Activated B cell treated with CpG ODN at 0.5 μM for 24 hours (primary cell): Measurements from ENCODE around the gene SATB1. TPM values are rescaled to one million over a fixed set of nuclear protein-coding genes. Genes with fewer than 3 reads are reported as not detected.
"Not testable (repeated sequence)": the region's sequence is repeated elsewhere in the genome, so short reads cannot be mapped to it uniquely, and the experiment has no call there.

Experiments used
- ATAC-seq: fragments of 200-7000 bp; cut with Tn5 transposase; one replicate; pipeline ENCODE4 v1.10.0; 2021; ENCODE audit warnings: low read depth, mild to moderate bottlenecking, moderate library complexity
- CTCF ChIA-PET: fragments of 350-600 bp; sonication (Branson Sonifier 250); formaldehyde crosslinking; loops from one replicate; lab custom pipeline; 2021; ENCODE audit warnings: antibody characterized with exemption; lab: Charles Lee
- POLR2A ChIA-PET: fragments of 350-600 bp; sonication (Branson Sonifier 250); formaldehyde crosslinking; loops from one replicate; lab custom pipeline; 2021; ENCODE audit warnings: antibody characterized with exemption; lab: Charles Lee
- DNase-seq: peaks from one replicate; pipeline ENCODE4 v3.0.0; 2022
- H3K27ac Mint-ChIP-seq: one replicate; pipeline ENCODE4 v1.8.0; 2020; ENCODE audit warnings: mixed read lengths
- H3K27me3 Mint-ChIP-seq: one replicate; pipeline ENCODE4 v1.8.0; 2021; ENCODE audit warnings: mixed read lengths
- H3K36me3 Mint-ChIP-seq: one replicate; pipeline ENCODE4 v1.8.0; 2021; ENCODE audit warnings: low read depth, mixed read lengths
- H3K4me1 Mint-ChIP-seq: one replicate; pipeline ENCODE4 v1.8.0; 2021; ENCODE audit warnings: mixed read lengths
- H3K4me3 Mint-ChIP-seq: one replicate; pipeline ENCODE4 v1.8.0; 2020; ENCODE audit warnings: mild to moderate bottlenecking, mixed read lengths
- H3K9me3 Mint-ChIP-seq: one replicate; pipeline ENCODE4 v1.8.0; 2020; ENCODE audit warnings: mixed read lengths
- CTCF ChIP-seq: fragments of 200-600 bp; IDR thresholded peaks from one replicate; pipeline ENCODE4 v1.8.0; 2022; ENCODE audit warnings: antibody characterized with exemption, mild to moderate bottlenecking
- intact Hi-C: fragments of 100-400 bp; cut with micrococcal nuclease; formaldehyde crosslinking; loops from one replicate; pipeline ENCODE4 v1.15.1; 2024
- total RNA-seq: library from RNA; stranded (reverse); gene quantifications from 2 replicates; pipeline ENCODE4 v1.2.3, GENCODE V29; 2022

SATB1 gene
- total RNA-seq, 1 donor from 2014 or later: 30.8 TPM

DNA sequence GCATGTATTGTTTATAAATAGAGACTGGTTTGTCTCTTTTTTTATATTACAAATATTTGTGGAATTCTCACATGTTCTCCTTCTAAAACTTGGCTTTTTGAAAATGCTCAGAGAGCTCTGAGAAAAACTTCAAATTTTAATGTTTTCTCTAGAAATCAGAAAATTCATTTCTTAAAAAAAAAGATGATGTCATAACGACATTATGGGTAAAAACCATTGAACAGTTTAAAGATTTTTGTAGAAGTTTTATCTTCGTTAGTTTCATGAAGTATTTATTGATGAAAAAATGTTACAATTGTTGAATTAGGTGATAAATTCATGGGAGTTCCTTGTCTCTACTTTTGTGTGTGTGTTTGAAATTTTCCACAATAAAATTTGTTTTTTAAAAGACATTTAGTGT is 81.3 kb downstream of the SATB1 start:
- CTCF ChIA-PET: no interaction called here
- no peak overlapping the region for H3K4me3 Mint-ChIP-seq
- no peaks in the 10 kb centered on the region for H3K9me3 Mint-ChIP-seq
- H3K27ac Mint-ChIP-seq: no peak overlapping the region
- peaks cover 7% of the 10 kb centered on the region for H3K27me3 Mint-ChIP-seq
- TF ChIP-seq CTCF: no peak
- POLR2A ChIA-PET: no interaction called here
- H3K4me1 Mint-ChIP-seq: no peaks in the 10 kb centered on the region
- ATAC-seq (no peak), DNase-seq (no peak)
- intact Hi-C loops: no loop called here
- H3K36me3 Mint-ChIP-seq: peaks cover 3% of the 10 kb centered on the region

DNA sequence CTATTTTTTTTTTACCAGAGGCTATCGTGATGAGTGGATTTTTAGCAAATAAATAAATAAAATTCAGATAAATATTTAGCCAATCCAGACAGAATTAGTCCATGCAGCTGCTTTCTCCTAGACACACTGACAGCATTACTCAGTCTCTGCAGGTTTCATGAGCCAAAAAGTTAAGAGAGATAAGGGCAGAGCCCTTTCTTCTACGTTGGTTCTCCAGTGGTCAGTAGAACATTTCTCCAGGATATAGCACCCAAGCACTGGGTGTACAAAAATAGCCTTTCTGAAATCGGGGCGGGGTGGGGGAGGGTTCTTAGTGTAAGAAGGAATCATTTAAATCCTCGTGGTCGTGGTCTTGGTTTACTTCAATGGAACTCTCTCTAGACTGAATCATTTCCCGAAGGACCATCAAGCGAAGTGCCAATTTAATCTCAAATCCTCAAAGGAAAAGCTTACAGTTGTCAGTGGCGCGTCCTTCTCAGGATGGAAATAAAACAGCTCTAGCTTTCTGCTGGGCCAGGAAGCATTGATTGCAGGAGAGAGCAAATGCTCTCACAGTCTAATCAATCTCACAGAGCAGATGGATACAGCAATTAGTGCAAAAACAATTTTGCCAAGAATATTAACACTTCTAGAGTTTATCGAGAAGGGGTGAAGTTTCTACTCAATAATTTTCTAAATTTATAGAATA is 86.2 kb downstream of the SATB1 start:
- Mint-ChIP-seq H3K36me3 (no peaks in the 10 kb centered on the region), H3K4me3 (no peak overlapping the region), H3K4me1 (peaks cover 5% of the 10 kb centered on the region), H3K27me3 (peaks cover 9% of the 10 kb centered on the region), H3K9me3 (no peaks in the 10 kb centered on the region), H3K27ac (no peak overlapping the region)
- ATAC-seq (no peak), DNase-seq (no peak)
- CTCF ChIA-PET: no interaction called here
- no peak for TF ChIP-seq CTCF
- POLR2A ChIA-PET: no interaction called here
- intact Hi-C loops: no loop called here

- DNase-seq: no peak
- H3K4me3 Mint-ChIP-seq: no peak overlapping the region
- no peak overlapping the region for H3K27ac Mint-ChIP-seq
- H3K27me3 Mint-ChIP-seq: peaks cover 9% of the 10 kb centered on the region
- ChIA-PET POLR2A (no interaction called here), CTCF (interaction anchor here (0.7 kb wide), 1 partner anchor 420 kb away, joined by 3 read pairs; no protein-coding TSS in a partner anchor)
- peaks cover 5% of the 10 kb centered on the region for H3K4me1 Mint-ChIP-seq
- no peak for TF ChIP-seq CTCF
- no peaks in the 10 kb centered on the region for H3K36me3 Mint-ChIP-seq
- H3K9me3 Mint-ChIP-seq: no peaks in the 10 kb centered on the region
- ATAC-seq: no peak
- intact Hi-C loops: no loop called here
Observed at GRCh38 chr3:18337231-18337630, 87.9 kb downstream of the SATB1 start.

DNA sequence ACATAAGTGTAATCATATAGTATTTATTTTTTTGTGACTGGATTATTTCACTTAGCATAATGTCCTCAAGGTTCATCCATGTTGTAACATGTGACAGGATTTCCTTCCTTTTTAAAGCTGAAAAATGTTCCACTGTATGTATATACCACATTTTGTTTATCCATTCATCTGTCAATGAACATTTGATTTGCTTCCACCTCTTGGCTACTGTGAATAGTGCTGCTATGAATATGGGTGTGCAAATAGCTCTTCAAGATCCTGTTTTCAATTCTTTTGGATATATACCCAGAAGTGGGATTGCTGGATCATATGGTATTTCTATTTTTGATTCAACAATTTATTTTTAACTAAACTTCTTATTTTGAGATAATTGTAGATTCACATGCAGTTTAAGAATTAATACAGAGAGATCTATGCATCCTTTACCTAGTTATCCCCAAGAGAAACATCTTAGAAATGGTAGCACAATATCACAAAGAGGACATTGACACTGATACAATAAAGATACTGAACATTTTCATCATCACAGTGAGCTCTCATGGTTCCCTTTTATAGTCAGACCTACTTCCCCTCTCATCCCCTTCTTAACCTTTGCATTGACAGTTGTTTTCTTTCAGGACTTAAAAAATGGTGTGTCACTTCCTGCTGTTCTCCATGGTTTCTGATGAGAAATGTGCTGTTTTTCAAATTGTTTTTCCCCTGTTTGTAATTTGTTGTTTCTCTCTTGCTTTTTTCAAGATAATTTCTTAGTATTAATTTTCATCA is 90.1 kb downstream of the SATB1 start:
- Mint-ChIP-seq H3K4me3 (no peak overlapping the region), H3K27ac (no peak overlapping the region), H3K4me1 (peaks cover 5% of the 10 kb centered on the region), H3K36me3 (no peaks in the 10 kb centered on the region), H3K27me3 (peaks cover 7% of the 10 kb centered on the region), H3K9me3 (no peaks in the 10 kb centered on the region)
- no peak for TF ChIP-seq CTCF
- ChIA-PET CTCF (no interaction called here), POLR2A (no interaction called here)
- no peak for DNase-seq
- no peak for ATAC-seq
- intact Hi-C loops: no loop called here

- intact Hi-C loops, H3K4me3 Mint-ChIP-seq, H3K4me1 Mint-ChIP-seq, H3K27me3 Mint-ChIP-seq, H3K9me3 Mint-ChIP-seq, ATAC-seq, DNase-seq, H3K36me3 Mint-ChIP-seq, POLR2A ChIA-PET, CTCF ChIA-PET, H3K27ac Mint-ChIP-seq: not testable (repeated sequence)
Observed at GRCh38 chr3:18330772-18331441, 94.2 kb downstream of the SATB1 start.
